WERI-Rb-1 (cell line): ENCODE measurements around the gene CNOT8.

Experiments used
- DNase-seq: peaks from one replicate; pipeline ENCODE4 v3.0.0-alpha.2; 2020
- H3K27ac ChIP-seq: fragments of 250-450 bp; sonication (Bioruptor Pico); 2 replicates; pipeline ENCODE4 v1.5.1; 2020; ENCODE audit warnings: mild to moderate bottlenecking, moderate library complexity
- H3K27me3 ChIP-seq: fragments of 250-450 bp; sonication (Bioruptor Pico); 2 replicates; pipeline ENCODE4 v1.5.1; 2021; ENCODE audit warnings: mild to moderate bottlenecking, low read depth, moderate library complexity; ENCODE audit not compliant: insufficient read depth, severe bottlenecking
- H3K36me3 ChIP-seq: fragments of 250-450 bp; sonication (Bioruptor Pico); 2 replicates; pipeline ENCODE4 v1.5.1; 2020; ENCODE audit warnings: mild to moderate bottlenecking, moderate library complexity
- H3K4me3 ChIP-seq: 2 replicates; pipeline ENCODE4 v1.5.1; 2011; ENCODE audit warnings: low read depth, mild to moderate bottlenecking, control low read depth, low read length
- H3K9me3 ChIP-seq: fragments of 250-450 bp; sonication (Bioruptor Pico); 2 replicates; pipeline ENCODE4 v1.5.1; 2021; ENCODE audit warnings: mild to moderate bottlenecking, moderate library complexity; ENCODE audit not compliant: severe bottlenecking
- TF ChIP-seq, protein P1 (sequence below): IDR thresholded peaks from 2 replicates; pipeline ENCODE4 v1.5.1; 2011; ENCODE audit warnings: low read depth, mild to moderate bottlenecking, control low read depth, inconsistent platforms, low read length

CNOT8 gene

GRCh38 chr5:154857530-154858296 is 714 bp upstream of the CNOT8 start:
- Histone ChIP-seq H3K27ac (peak overlapping the region; percentile 95), H3K27me3 (no peaks in the 10 kb centered on the region), H3K9me3 (no peaks in the 10 kb centered on the region), H3K36me3 (peaks cover 6% of the 10 kb centered on the region; the same call in 1 of the 2 replicates), H3K4me3 (peak overlapping the region; percentile 91)
- DNase-seq = peak; percentile 95
- TF ChIP-seq, protein P1, sequence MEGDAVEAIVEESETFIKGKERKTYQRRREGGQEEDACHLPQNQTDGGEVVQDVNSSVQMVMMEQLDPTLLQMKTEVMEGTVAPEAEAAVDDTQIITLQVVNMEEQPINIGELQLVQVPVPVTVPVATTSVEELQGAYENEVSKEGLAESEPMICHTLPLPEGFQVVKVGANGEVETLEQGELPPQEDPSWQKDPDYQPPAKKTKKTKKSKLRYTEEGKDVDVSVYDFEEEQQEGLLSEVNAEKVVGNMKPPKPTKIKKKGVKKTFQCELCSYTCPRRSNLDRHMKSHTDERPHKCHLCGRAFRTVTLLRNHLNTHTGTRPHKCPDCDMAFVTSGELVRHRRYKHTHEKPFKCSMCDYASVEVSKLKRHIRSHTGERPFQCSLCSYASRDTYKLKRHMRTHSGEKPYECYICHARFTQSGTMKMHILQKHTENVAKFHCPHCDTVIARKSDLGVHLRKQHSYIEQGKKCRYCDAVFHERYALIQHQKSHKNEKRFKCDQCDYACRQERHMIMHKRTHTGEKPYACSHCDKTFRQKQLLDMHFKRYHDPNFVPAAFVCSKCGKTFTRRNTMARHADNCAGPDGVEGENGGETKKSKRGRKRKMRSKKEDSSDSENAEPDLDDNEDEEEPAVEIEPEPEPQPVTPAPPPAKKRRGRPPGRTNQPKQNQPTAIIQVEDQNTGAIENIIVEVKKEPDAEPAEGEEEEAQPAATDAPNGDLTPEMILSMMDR = no peak

DNA sequence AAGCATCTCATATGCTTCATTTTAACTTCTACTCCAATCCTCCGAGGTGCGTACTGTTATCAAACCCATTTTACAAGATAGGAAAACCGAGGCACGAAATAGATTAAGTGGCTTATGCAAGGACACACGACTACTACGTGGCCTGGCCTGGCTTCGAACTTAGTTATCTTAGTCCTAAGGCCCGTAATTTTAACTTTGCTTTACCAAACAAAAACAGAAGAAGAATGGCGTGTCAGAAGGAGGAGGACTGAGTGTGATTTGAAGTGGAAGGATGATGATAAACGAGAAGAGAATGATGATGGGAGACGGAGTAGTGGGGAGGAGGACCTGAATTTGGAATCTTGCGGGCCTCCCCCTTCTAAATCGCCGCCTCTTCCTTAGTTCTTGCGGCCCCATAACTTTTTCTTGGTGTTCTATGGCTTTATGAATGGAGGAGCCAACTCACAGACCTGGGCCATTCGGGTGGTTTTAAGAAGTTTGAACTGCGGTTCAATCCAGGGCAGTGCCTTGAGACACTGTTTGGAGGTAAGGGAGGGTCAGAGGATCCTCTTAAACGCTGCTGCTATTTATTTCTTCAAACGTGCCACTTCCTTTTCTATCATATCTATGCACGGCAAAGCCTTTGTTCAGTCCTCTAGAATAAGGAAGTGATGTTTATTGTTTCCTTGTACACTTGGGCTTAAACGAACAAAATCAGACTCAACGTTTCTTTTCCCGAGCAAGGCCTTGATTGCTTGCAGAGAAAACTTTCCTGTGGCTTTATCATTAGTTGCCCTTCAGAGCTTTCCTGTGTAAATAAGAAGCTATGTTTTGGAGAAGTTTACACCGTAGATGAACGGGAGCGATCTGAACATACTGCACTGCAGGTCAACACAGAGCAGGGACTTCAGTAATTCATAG is 795 bp downstream of the CNOT8 start:
- Histone ChIP-seq H3K27me3 (no peaks in the 10 kb centered on the region), H3K9me3 (no peaks in the 10 kb centered on the region), H3K36me3 (peaks cover 12% of the 10 kb centered on the region), H3K4me3 (peak overlapping the region; percentile 91), H3K27ac (peak overlapping the region; percentile 95)
- no peak for DNase-seq
- TF ChIP-seq, protein P1 = no peak

DNA sequence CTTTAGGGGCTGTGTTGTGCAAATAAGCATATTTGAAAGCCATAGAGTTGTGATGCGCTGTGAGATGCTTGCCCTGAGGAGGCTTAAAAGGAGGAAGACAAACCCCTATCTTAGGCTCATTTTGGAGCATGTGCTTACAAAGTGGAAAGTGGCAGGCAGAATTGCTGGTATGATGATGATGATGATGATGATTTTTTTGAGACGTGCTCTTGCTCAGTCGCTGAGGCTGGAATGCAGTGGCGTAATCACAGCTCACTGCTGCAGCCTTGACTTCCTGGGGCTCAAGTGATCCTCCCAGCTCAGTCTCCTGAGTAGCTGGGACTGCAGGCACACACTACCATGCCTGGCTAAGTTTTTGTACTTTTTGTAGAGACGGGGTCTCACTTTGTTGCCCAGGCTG is 1.7 kb downstream of the CNOT8 start:
- Histone ChIP-seq H3K9me3 (no peaks in the 10 kb centered on the region), H3K27ac (no peak overlapping the region), H3K4me3 (no peak overlapping the region), H3K36me3 (peaks cover 18% of the 10 kb centered on the region), H3K27me3 (no peaks in the 10 kb centered on the region)
- no peak for DNase-seq
- TF ChIP-seq, protein P1 = no peak

GRCh38 chr5:154860765-154861164 is 2.3 kb downstream of the CNOT8 start:
- peaks cover 24% of the 10 kb centered on the region for H3K36me3 ChIP-seq
- no peak overlapping the region for H3K4me3 ChIP-seq
- H3K9me3 ChIP-seq = no peaks in the 10 kb centered on the region
- DNase-seq = no peak
- no peaks in the 10 kb centered on the region for H3K27me3 ChIP-seq
- TF ChIP-seq, protein P1 = no peak
- no peak overlapping the region for H3K27ac ChIP-seq

GRCh38 chr5:154861946-154862345 is 3.5 kb downstream of the CNOT8 start:
- Histone ChIP-seq H3K27ac (no peak overlapping the region), H3K27me3 (no peaks in the 10 kb centered on the region), H3K4me3 (no peak overlapping the region), H3K36me3 (peaks cover 32% of the 10 kb centered on the region), H3K9me3 (no peaks in the 10 kb centered on the region)
- DNase-seq = no peak
- TF ChIP-seq, protein P1 = no peak
